HFFc6 (cell line): ENCODE measurements around the gene OLIG1. TPM values are rescaled to one million over a fixed set of nuclear protein-coding genes. Genes with fewer than 3 reads are reported as not detected.

Experiments
- DNase-seq: peaks from one replicate; pipeline ENCODE4 v3.0.0-alpha.2; 2018
- H3K27ac Mint-ChIP-seq: 2 replicates; pipeline ENCODE4 v1.8.0; 2020; ENCODE audit warnings: mild to moderate bottlenecking, mixed read lengths
- H3K27me3 Mint-ChIP-seq: 2 replicates; pipeline ENCODE4 v1.8.0; 2021; ENCODE audit warnings: mild to moderate bottlenecking, moderate library complexity, mixed read lengths; ENCODE audit not compliant: insufficient read depth
- H3K36me3 Mint-ChIP-seq: 2 replicates; pipeline ENCODE4 v1.8.0; 2021; ENCODE audit warnings: low read depth, mixed read lengths
- H3K4me1 Mint-ChIP-seq: 2 replicates; pipeline ENCODE4 v1.8.0; 2020; ENCODE audit warnings: low read depth, mixed read lengths
- H3K4me3 Mint-ChIP-seq: 2 replicates; pipeline ENCODE4 v1.8.0; 2020; ENCODE audit warnings: mild to moderate bottlenecking, moderate library complexity, mixed read lengths
- H3K9me3 Mint-ChIP-seq: 2 replicates; pipeline ENCODE4 v1.8.0; 2020; ENCODE audit warnings: mild to moderate bottlenecking, mixed read lengths
- total RNA-seq, 6 experiments: library from RNA; stranded (reverse); fragmentation: NEBNext Ultra II Directional; extraction: Animal tissue kit (Norgen Biotek cat#: 25700); gene quantifications; 2 replicates in 1 of 6; 3 replicates in 5 of 6; pipeline ENCODE4 v1.2.3, GENCODE V29; 2021
- TF ChIP-seq, protein P1 (sequence below): fragments of 200-600 bp; sonication (generic); IDR thresholded peaks from 2 replicates; pipeline ENCODE4 v1.5.0; 2021; ENCODE audit warnings: antibody characterized with exemption, mild to moderate bottlenecking

Gene OLIG1
- total RNA-seq, 6 experiments from 2014 or later, result not detected

GRCh38 chr21:33076600-33077329 lies 6.8 kb downstream of the OLIG1 start:
- H3K36me3 Mint-ChIP-seq, result no peaks in the 10 kb centered on the region
- H3K9me3 Mint-ChIP-seq, result no peaks in the 10 kb centered on the region
- H3K4me1 Mint-ChIP-seq, result peaks cover 14% of the 10 kb centered on the region
- peaks cover 58% of the 10 kb centered on the region for H3K27me3 Mint-ChIP-seq
- no peak for DNase-seq
- no peak overlapping the region for H3K27ac Mint-ChIP-seq
- TF ChIP-seq, protein P1, sequence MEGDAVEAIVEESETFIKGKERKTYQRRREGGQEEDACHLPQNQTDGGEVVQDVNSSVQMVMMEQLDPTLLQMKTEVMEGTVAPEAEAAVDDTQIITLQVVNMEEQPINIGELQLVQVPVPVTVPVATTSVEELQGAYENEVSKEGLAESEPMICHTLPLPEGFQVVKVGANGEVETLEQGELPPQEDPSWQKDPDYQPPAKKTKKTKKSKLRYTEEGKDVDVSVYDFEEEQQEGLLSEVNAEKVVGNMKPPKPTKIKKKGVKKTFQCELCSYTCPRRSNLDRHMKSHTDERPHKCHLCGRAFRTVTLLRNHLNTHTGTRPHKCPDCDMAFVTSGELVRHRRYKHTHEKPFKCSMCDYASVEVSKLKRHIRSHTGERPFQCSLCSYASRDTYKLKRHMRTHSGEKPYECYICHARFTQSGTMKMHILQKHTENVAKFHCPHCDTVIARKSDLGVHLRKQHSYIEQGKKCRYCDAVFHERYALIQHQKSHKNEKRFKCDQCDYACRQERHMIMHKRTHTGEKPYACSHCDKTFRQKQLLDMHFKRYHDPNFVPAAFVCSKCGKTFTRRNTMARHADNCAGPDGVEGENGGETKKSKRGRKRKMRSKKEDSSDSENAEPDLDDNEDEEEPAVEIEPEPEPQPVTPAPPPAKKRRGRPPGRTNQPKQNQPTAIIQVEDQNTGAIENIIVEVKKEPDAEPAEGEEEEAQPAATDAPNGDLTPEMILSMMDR, result no peak
- no peak overlapping the region for H3K4me3 Mint-ChIP-seq

- Mint-ChIP-seq H3K4me3 (no peak overlapping the region), H3K27me3 (peaks cover 41% of the 10 kb centered on the region)
Measured at GRCh38 chr21:33078907-33079582, 9.1 kb downstream of the OLIG1 start.

GRCh38 chr21:33080376-33080775 lies 10.4 kb downstream of the OLIG1 start:
- no peak for DNase-seq
- TF ChIP-seq, protein P1, result no peak
- H3K4me3 Mint-ChIP-seq, result no peak overlapping the region
- no peaks in the 10 kb centered on the region for H3K36me3 Mint-ChIP-seq
- no peaks in the 10 kb centered on the region for H3K9me3 Mint-ChIP-seq
- H3K4me1 Mint-ChIP-seq, result peaks cover 8% of the 10 kb centered on the region
- peaks cover 34% of the 10 kb centered on the region for H3K27me3 Mint-ChIP-seq
- no peak overlapping the region for H3K27ac Mint-ChIP-seq

More at GRCh38 chr21:33078907-33079582, 9.1 kb downstream of the OLIG1 start:
- Mint-ChIP-seq H3K9me3 (no peaks in the 10 kb centered on the region), H3K4me1 (peaks cover 8% of the 10 kb centered on the region), H3K27ac (no peak overlapping the region; the same call in 1 of the 2 replicates), H3K36me3 (no peaks in the 10 kb centered on the region)
- TF ChIP-seq, protein P1, result no peak
- peak; percentile 51 for DNase-seq

DNA sequence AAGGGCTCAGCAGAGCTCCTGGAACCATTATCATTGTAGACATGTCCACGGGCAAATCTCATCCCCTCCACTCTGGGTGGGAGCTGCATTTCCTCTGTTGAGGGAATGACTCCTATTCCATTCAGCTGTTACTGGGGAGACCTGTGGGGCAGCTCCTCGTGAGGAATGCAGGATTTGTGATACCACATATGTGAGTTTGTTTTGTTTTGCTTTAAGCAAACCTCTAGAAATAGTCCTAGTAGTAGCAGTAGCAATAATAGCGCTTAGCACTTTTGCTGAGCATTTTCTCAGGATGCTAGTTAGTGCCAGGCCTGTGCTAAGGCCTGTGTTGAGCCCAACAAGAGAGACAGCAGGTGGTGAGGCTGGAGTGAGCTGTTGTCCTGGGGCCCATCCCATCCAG lies 10.8 kb downstream of the OLIG1 start:
- Mint-ChIP-seq H3K4me1 (peaks cover 8% of the 10 kb centered on the region), H3K4me3 (no peak overlapping the region), H3K36me3 (no peaks in the 10 kb centered on the region), H3K27ac (no peak overlapping the region), H3K27me3 (peaks cover 34% of the 10 kb centered on the region), H3K9me3 (no peaks in the 10 kb centered on the region)
- no peak for DNase-seq
- TF ChIP-seq, protein P1, result no peak

DNA sequence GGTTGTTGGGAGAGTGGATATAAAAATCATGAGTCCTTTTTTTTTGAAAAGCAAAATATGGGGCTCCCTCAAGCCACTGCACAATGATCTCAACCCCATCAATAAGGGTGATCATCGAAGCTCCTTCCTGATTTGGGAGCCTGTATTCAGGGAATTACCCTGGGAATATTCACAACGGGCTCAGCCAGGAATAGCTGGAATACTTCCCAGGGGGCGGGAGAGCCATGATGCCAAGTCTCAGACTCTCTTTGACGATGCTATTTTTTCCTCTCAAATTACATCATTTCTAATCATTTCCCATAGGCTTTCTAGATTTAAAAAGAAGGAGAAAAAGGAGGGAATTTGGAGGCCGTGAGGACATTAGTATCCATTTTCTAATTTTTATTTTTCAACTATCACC lies 18.4 kb downstream of the OLIG1 start:
- Mint-ChIP-seq H3K36me3 (no peaks in the 10 kb centered on the region), H3K4me3 (no peak overlapping the region), H3K27me3 (peaks cover 37% of the 10 kb centered on the region), H3K4me1 (no peaks in the 10 kb centered on the region), H3K9me3 (no peaks in the 10 kb centered on the region), H3K27ac (no peak overlapping the region)
- TF ChIP-seq, protein P1, result no peak
- no peak for DNase-seq
